ENCODE results near the gene ZNF429.

DNA sequence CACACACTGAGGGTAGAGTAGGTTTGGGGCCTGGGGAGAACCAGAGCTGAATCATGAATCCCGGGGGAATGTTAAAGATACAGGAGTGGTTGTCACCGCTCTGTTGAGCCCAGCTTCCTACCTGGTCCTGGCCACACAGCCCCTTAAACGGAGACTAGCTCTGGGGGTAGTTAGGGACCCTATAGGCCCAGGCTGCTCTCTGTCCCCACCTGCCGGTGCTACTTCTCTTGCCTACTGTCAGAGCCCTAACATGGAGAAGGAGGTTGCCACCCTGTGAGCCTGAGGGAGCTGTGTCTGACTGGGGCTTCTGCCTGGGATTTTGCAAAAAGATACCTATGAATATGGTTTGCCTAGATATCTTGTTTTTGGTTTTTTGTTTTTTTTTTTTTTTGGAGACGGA lies 36.6 kb upstream of the ZNF429 start:
- TF ChIP-seq EZH2 (IDR thresholded peaks at IDR 0.05; ENCODE audit: borderline replicate concordance) (no peak), EZH2phosphoT487 (IDR thresholded peaks at IDR 0.05; ENCODE audit: low read depth, severe bottlenecking, unreplicated experiment) (no peak)
- TF ChIP-seq, protein P1, sequence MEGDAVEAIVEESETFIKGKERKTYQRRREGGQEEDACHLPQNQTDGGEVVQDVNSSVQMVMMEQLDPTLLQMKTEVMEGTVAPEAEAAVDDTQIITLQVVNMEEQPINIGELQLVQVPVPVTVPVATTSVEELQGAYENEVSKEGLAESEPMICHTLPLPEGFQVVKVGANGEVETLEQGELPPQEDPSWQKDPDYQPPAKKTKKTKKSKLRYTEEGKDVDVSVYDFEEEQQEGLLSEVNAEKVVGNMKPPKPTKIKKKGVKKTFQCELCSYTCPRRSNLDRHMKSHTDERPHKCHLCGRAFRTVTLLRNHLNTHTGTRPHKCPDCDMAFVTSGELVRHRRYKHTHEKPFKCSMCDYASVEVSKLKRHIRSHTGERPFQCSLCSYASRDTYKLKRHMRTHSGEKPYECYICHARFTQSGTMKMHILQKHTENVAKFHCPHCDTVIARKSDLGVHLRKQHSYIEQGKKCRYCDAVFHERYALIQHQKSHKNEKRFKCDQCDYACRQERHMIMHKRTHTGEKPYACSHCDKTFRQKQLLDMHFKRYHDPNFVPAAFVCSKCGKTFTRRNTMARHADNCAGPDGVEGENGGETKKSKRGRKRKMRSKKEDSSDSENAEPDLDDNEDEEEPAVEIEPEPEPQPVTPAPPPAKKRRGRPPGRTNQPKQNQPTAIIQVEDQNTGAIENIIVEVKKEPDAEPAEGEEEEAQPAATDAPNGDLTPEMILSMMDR (IDR thresholded peaks at IDR 0.05; ENCODE audit: poor library complexity), result no peak

Data from hepatocyte (in vitro differentiated cells).